Liver (tissue), 3 donors: ENCODE data around the gene NF1.
"Not testable (repeated sequence)": the region's sequence is repeated elsewhere in the genome, so short reads cannot be mapped to it uniquely, and the experiment has no call there.

ENCODE experiments used
- CTCF ChIP-seq: fragments of 150-350 bp; IDR thresholded peaks from 2 replicates; pipeline ENCODE4 v1.5.1; 2017; ENCODE audit warnings: improper control_type of control experiment, low read depth, low read length; ENCODE audit not compliant: missing input control
- GABPA ChIP-seq, 2 donors: IDR thresholded peaks in 1 of 2; conservative IDR thresholded peaks in 1 of 2; 2 replicates each; pipeline ENCODE4 v1.6.1; 2016; ENCODE audit warnings: antibody characterized with exemption in 2 of 2, mild to moderate bottlenecking in 1 of 2, moderate library complexity in 1 of 2
- JUND ChIP-seq, 2 donors: IDR thresholded peaks; 2 replicates each; pipeline ENCODE4 v1.6.1; 2016; ENCODE audit warnings: antibody characterized with exemption in 2 of 2
- MAX ChIP-seq: IDR thresholded peaks from 2 replicates; pipeline ENCODE4 v1.6.1; 2016; ENCODE audit warnings: antibody characterized with exemption
- RAD21 ChIP-seq, 2 donors: IDR thresholded peaks; 2 replicates each; pipeline ENCODE4 v1.6.1; 2016; ENCODE audit warnings: antibody characterized with exemption in 2 of 2, mild to moderate bottlenecking in 2 of 2
- REST ChIP-seq: IDR thresholded peaks from 2 replicates; pipeline ENCODE4 v1.6.1; 2016; ENCODE audit warnings: antibody characterized with exemption, mild to moderate bottlenecking
- TAF1 ChIP-seq: conservative IDR thresholded peaks from 2 replicates; pipeline ENCODE4 v1.6.1; 2016; ENCODE audit warnings: antibody characterized with exemption, mild to moderate bottlenecking
- YY1 ChIP-seq: IDR thresholded peaks from 2 replicates; pipeline ENCODE4 v1.6.1; 2016; ENCODE audit warnings: antibody characterized with exemption, mild to moderate bottlenecking
- ZBTB33 ChIP-seq: IDR thresholded peaks from 2 replicates; pipeline ENCODE4 v1.6.1; 2016; ENCODE audit warnings: antibody characterized with exemption
- donor health status: healthy.
- donor health status: healthy.

- not testable (repeated sequence) for TF ChIP-seq CTCF; TAF1; ZBTB33; RAD21 (IDR thresholded peaks at IDR 0.05); REST; YY1; JUND (IDR thresholded peaks at IDR 0.05); MAX; GABPA (IDR thresholded peaks at IDR 0.05 in 1 of 2, conservative IDR thresholded peaks at IDR 0.05 in 1 of 2)
These were observed 18.6 kb downstream of the NF1 start for GRCh38 chr17:31113368-31113767.
